Smooth muscle cell (in vitro differentiated cells): ENCODE data around the gene ANXA2R. TPM values are rescaled to one million over a fixed set of nuclear protein-coding genes. Genes with fewer than 3 reads are reported as not detected.

Experiments used
- DNase-seq: peaks from one replicate; lab custom pipeline; 2025; ENCODE audit not compliant: unreplicated experiment; lab: John Stamatoyannopoulos, UW
- H2AFZ ChIP-seq: fragments of 200-600 bp; sonication (generic); 2 replicates; pipeline ENCODE4 v1.6.0; 2016; ENCODE audit warnings: antibody characterized with exemption, low read depth, mild to moderate bottlenecking
- H3F3A ChIP-seq: fragments of 200-600 bp; sonication (generic); 2 replicates; pipeline ENCODE4 v1.6.0; 2017; ENCODE audit warnings: antibody characterized with exemption, low read depth
- H3K27ac ChIP-seq: fragments of 200-600 bp; sonication (generic); 2 replicates; pipeline ENCODE4 v1.5.1; 2016; ENCODE audit warnings: low read depth, mild to moderate bottlenecking
- H3K27me3 ChIP-seq: fragments of 200-600 bp; sonication (generic); 2 replicates; pipeline ENCODE4 v1.6.1; 2016; ENCODE audit warnings: low read depth, mild to moderate bottlenecking
- H3K36me3 ChIP-seq: fragments of 200-600 bp; sonication (generic); 2 replicates; pipeline ENCODE4 v1.5.1; 2016; ENCODE audit warnings: low read depth
- H3K4me1 ChIP-seq: fragments of 200-600 bp; sonication (generic); 2 replicates; pipeline ENCODE4 v1.5.1; 2016; ENCODE audit warnings: low read depth
- H3K4me2 ChIP-seq: fragments of 200-600 bp; sonication (generic); 2 replicates; pipeline ENCODE4 v1.6.0; 2016; ENCODE audit warnings: mild to moderate bottlenecking
- H3K4me3 ChIP-seq: fragments of 200-600 bp; sonication (generic); 2 replicates; pipeline ENCODE4 v1.5.1; 2016; ENCODE audit warnings: mild to moderate bottlenecking
- H3K79me2 ChIP-seq: fragments of 200-600 bp; sonication (generic); 2 replicates; pipeline ENCODE4 v1.6.0; 2016; ENCODE audit warnings: low read depth, mild to moderate bottlenecking
- H3K9ac ChIP-seq: fragments of 200-600 bp; sonication (generic); 2 replicates; pipeline ENCODE4 v1.6.0; 2016; ENCODE audit warnings: low read depth
- H3K9me3 ChIP-seq: fragments of 200-600 bp; sonication (generic); replicated peaks from 2 replicates; pipeline ENCODE4 v1.5.1; 2016; ENCODE audit warnings: low read depth
- H4K20me1 ChIP-seq: fragments of 200-600 bp; sonication (generic); 2 replicates; pipeline ENCODE4 v1.6.0; 2016; ENCODE audit warnings: low read depth
- WGBS: methylation state at CpG from one replicate; pipeline ENCODE4 v1.1.7; 2016; ENCODE audit warnings: low lambda C conversion rate; 5-methylcytosine and 5-hydroxymethylcytosine counted together
- polyA plus RNA-seq: library from polyadenylated mRNA; unstranded; fragments of >200 nt; fragmentation: Nextera tagmentation; extraction: Ambion mirVana; gene quantifications from 2 replicates; pipeline ENCODE4 v1.2.1, GENCODE V29; 2016
- total RNA-seq: library from RNA; depleted of rRNA; stranded (reverse); fragments of >200 nt; gene quantifications from 2 replicates; pipeline ENCODE4 v1.2.3, GENCODE V29; 2014
- TF ChIP-seq, protein P1 (sequence below): fragments of 200-600 bp; sonication (generic); IDR thresholded peaks from 2 replicates; pipeline ENCODE4 v1.5.1; 2017; ENCODE audit warnings: borderline replicate concordance, mild to moderate bottlenecking, antibody characterized with exemption; ENCODE audit not compliant: insufficient read depth, poor library complexity, severe bottlenecking

The ANXA2R gene
- total and polyA plus RNA-seq, 2 experiments from 2014 or later: 0.83 to 1.5 TPM

DNA sequence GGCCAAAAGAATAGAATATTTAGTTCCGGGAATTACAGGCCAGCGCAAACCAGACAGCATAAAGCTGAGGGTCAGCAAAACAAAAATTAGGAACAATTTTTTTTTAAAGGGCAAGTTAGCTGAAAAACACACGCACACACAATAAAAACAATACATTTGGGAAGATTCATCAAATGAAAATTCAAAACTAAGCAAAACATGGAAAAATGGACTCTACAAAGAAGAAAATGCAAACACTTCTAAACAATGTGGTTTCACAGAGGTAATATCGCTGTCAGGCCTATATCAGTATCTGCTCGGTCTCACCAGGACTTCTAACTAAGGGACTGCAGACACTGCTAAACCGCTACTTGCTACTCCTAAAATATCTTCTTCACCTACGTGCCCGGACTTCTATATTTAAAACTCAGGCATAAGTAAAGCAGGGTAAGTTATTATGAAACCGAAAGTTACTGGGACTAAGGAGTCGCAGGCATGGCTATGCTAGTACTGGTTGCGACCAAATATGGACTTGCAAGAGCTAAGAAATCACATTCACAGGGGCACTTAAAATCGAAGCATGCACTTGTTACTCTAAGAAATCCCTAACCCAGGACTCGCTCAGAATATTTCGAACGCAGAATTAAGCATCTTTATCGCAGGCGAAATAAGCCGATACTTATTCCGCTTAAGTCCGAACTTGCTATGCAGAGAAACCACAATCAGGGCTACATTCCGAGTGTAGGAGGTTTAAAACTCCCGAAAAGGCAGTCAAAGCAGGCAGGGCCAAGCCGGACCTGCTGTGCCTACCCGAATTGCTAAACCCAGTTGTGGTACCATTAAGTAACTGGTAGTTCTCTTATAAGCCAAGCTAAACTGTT lies 2.3 kb downstream of the ANXA2R start:
- Histone ChIP-seq H2AFZ (peak overlapping the region; percentile 15), H3K27me3 (peaks cover 7% of the 10 kb centered on the region), H3K4me2 (peak overlapping the region; percentile 95), H3F3A (peaks cover 22% of the 10 kb centered on the region), H3K36me3 (no peaks in the 10 kb centered on the region), H4K20me1 (no peaks in the 10 kb centered on the region), H3K9ac (peak overlapping the region; percentile 27), H3K27ac (peak overlapping the region; percentile 9), H3K4me1 (peaks cover 25% of the 10 kb centered on the region), H3K9me3 (no peaks in the 10 kb centered on the region), H3K79me2 (peaks cover 33% of the 10 kb centered on the region), H3K4me3 (peak overlapping the region; percentile 72)
- TF ChIP-seq, protein P1, sequence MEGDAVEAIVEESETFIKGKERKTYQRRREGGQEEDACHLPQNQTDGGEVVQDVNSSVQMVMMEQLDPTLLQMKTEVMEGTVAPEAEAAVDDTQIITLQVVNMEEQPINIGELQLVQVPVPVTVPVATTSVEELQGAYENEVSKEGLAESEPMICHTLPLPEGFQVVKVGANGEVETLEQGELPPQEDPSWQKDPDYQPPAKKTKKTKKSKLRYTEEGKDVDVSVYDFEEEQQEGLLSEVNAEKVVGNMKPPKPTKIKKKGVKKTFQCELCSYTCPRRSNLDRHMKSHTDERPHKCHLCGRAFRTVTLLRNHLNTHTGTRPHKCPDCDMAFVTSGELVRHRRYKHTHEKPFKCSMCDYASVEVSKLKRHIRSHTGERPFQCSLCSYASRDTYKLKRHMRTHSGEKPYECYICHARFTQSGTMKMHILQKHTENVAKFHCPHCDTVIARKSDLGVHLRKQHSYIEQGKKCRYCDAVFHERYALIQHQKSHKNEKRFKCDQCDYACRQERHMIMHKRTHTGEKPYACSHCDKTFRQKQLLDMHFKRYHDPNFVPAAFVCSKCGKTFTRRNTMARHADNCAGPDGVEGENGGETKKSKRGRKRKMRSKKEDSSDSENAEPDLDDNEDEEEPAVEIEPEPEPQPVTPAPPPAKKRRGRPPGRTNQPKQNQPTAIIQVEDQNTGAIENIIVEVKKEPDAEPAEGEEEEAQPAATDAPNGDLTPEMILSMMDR: no peak
- DNase-seq: no peak
- WGBS: 43% methylated on average over 24 of the region's 24 CpGs

DNA sequence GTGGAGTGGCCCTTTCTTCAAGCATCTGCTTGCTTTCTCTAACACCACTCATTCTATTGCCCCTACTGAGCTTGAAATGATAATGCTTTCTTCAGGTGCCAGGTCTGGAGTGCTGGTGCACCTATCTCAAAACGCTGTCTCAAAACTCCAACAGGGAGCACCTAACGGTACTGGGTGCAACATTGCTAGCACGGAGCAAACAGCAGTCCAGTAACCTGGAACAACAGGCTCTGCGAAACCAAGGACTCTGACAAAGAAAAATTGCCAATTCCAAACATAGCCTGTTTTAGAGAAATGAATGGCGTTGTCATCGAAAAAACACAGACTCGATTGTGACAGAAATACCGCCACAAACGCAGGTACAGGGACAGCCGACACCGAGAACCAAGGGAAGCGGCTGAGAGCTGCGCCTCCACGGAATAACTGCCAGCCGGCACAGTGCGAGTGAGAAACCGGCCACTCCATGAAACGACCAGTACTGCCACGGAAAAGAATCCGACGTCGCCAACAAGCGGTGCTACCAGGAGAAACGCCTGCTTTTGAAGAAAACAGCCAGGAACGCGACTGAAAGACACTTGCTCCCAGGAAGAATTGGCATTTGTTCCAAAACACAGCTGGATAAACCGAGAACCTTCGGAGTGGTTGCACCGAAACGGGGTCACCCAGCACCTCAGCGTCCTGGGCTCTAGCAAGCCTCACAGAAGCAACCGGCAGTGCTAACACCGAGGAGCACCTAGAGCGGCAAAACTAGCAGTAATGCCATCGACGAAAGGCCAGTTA lies 3.1 kb downstream of the ANXA2R start:
- peaks cover 22% of the 10 kb centered on the region for H3F3A ChIP-seq
- no peak overlapping the region for H3K9ac ChIP-seq
- peak overlapping the region; percentile 72 for H3K4me3 ChIP-seq
- H3K27ac ChIP-seq: peak overlapping the region; percentile 9
- TF ChIP-seq, protein P1: no peak
- no peaks in the 10 kb centered on the region for H4K20me1 ChIP-seq
- H2AFZ ChIP-seq: peak overlapping the region; percentile 15
- no peak for DNase-seq
- no peaks in the 10 kb centered on the region for H3K9me3 ChIP-seq
- peaks cover 25% of the 10 kb centered on the region for H3K4me1 ChIP-seq
- peaks cover 33% of the 10 kb centered on the region for H3K79me2 ChIP-seq
- H3K27me3 ChIP-seq: peaks cover 7% of the 10 kb centered on the region
- 40% methylated on average over 36 of the region's 36 CpGs for WGBS
- peak overlapping the region; percentile 95 for H3K4me2 ChIP-seq
- H3K36me3 ChIP-seq: no peaks in the 10 kb centered on the region

DNA sequence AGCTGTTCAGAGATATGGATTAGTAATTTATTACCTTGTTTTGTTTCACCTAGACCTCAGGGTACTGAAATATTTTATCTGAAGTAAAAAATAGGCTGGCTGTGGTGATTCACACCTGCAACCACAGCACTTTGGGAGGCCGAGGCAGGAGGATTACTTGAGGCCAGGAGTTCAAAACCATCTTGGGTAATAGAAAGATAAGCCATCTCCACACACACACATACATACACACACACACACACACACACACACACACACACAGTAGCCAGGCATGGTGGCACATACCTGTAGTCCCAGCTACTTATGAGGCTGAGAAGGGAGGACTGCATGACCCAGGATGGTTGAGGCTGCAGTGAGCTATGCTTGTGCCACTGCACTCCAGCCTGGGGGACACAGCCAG lies 3.7 kb downstream of the ANXA2R start:
- no peak for DNase-seq
- Histone ChIP-seq H3K27me3 (peaks cover 7% of the 10 kb centered on the region), H3F3A (peaks cover 19% of the 10 kb centered on the region), H3K4me1 (peaks cover 22% of the 10 kb centered on the region), H4K20me1 (no peaks in the 10 kb centered on the region), H3K79me2 (peaks cover 33% of the 10 kb centered on the region), H3K4me2 (no peak overlapping the region), H3K36me3 (no peaks in the 10 kb centered on the region), H2AFZ (no peak overlapping the region), H3K27ac (no peak overlapping the region), H3K4me3 (no peak overlapping the region), H3K9ac (no peak overlapping the region), H3K9me3 (no peaks in the 10 kb centered on the region)
- TF ChIP-seq, protein P1: no peak
- WGBS: 86% methylated on average over 1 of the region's 1 CpG
